Muscle of leg (tissue), 11 donors: ENCODE measurements around the gene HIBADH. TPM values are rescaled to one million over a fixed set of nuclear protein-coding genes. Genes with fewer than 3 reads are reported as not detected.

Source experiments
- DNase-seq: peaks from one replicate; pipeline ENCODE4 v3.0.0; 2013
- H3K27ac ChIP-seq: one replicate; pipeline ENCODE4 v1.5.1; 2013; ENCODE audit warnings: mild to moderate bottlenecking, low read length, control low read depth
- H3K27me3 ChIP-seq: one replicate; pipeline ENCODE4 v1.6.1; 2013; ENCODE audit warnings: low read length; ENCODE audit not compliant: control insufficient read depth, insufficient read depth
- H3K36me3 ChIP-seq: one replicate; pipeline ENCODE4 v1.6.1; 2013; ENCODE audit warnings: low read length; ENCODE audit not compliant: control insufficient read depth, insufficient read depth
- H3K4me1 ChIP-seq: one replicate; pipeline ENCODE4 v1.6.1; 2013; ENCODE audit warnings: low read length; ENCODE audit not compliant: control insufficient read depth, insufficient read depth
- H3K4me3 ChIP-seq: one replicate; pipeline ENCODE4 v1.5.1; 2013; ENCODE audit warnings: low read length, control low read depth
- H3K9me3 ChIP-seq: replicated peaks from 2 replicates; pipeline ENCODE4 v1.6.1; 2013; ENCODE audit warnings: low read depth, low read length; ENCODE audit not compliant: control insufficient read depth
- WGBS: methylation state at CpG from one replicate; pipeline ENCODE4 v1.1.5; 2013; ENCODE audit warnings: missing lambda C conversion rate; ENCODE audit not compliant: insufficient coverage; 5-methylcytosine and 5-hydroxymethylcytosine counted together
- polyA plus RNA-seq, 8 donors: library from polyadenylated mRNA; unstranded; fragments of 120-200 nt; gene quantifications; one replicate each; pipeline versions ENCODE4 v1.2.1 to v1.2.3, GENCODE V29; 2013; ENCODE audit warnings: inconsistent platforms in 1 of 8, low replicate concordance in 1 of 8; ENCODE audit not compliant: insufficient read length in 8 of 8, insufficient read depth in 1 of 8
- total RNA-seq: library from RNA; stranded (reverse); fragments of 120-200 nt; gene quantifications from one replicate; pipeline ENCODE4 v1.2.4, GENCODE V29; 2013

HIBADH gene
- total and polyA plus RNA-seq, 9 donors, result 24.0 to 29.5 (median 24.9) TPM

DNA sequence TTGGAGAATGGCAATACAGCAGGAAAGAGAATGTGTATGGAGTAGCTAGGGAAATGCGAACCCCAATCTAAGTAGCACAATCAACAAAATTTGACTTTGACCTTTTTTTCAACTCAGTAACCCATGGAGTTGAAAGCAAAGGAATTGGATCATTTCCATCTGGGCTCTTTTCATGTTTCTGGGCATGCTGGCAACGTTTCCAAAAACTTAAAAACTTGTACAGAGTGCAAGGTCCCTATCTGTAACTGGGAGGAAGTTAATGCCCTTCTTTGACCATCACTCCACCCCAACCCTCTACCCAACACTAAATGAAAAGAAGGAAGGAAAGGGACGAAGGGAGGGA, 1.3 kb upstream of the HIBADH start:
- no CpG with 5 or more reads among the region's 3 CpGs for WGBS
- H3K9me3 ChIP-seq, result no peaks in the 10 kb centered on the region
- peaks cover 10% of the 10 kb centered on the region for H3K4me1 ChIP-seq
- H3K27me3 ChIP-seq, result no peaks in the 10 kb centered on the region
- no peak overlapping the region for H3K4me3 ChIP-seq
- DNase-seq, result no peak
- no peaks in the 10 kb centered on the region for H3K36me3 ChIP-seq
- peak overlapping the region; percentile 83 for H3K27ac ChIP-seq

DNA sequence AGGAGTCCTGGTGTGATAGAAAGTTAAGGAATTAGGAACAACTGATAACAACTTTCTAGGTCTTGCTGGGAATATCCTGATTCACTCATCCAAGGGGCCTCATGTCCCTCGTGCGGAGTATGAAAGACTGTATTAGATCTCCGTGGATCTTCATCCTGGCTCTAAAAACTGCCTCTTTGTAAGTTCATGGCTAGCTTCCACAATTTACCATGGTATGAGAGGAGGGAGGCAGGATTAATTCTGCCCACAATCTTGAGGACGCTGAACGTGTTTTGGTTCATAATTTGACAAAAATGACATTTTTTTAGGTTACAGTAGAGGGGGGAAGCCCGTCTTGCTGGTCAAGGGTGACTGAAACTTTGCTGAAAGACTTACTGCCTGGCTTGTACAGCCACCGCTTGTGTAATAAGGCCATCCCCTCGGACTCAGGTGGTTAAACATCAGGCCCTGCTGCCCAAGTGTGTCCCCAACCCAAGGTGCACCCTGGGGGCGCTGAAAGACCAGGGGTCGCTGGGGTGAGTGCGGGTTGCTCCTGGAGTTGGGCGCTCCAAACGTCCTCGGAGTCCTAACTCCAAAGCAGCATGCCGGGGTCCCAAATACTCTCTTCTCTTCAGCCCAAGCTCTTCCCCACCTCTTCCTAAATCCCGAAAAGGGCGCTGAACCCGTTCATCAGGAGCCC, 733 bp downstream of the HIBADH start:
- H3K4me3 ChIP-seq, result peak overlapping the region; percentile 97
- WGBS, result 4% methylated on average over 6 of the region's 18 CpGs
- peak; percentile 51 for DNase-seq
- no peaks in the 10 kb centered on the region for H3K9me3 ChIP-seq
- H3K27ac ChIP-seq, result peak overlapping the region; percentile 97
- H3K27me3 ChIP-seq, result no peaks in the 10 kb centered on the region
- no peaks in the 10 kb centered on the region for H3K36me3 ChIP-seq
- peaks cover 10% of the 10 kb centered on the region for H3K4me1 ChIP-seq

- no peak overlapping the region for H3K4me3 ChIP-seq
- H3K27ac ChIP-seq, result no peak overlapping the region
- H3K36me3 ChIP-seq, result no peaks in the 10 kb centered on the region
- H3K4me1 ChIP-seq, result no peaks in the 10 kb centered on the region
- H3K9me3 ChIP-seq, result no peaks in the 10 kb centered on the region
- no peaks in the 10 kb centered on the region for H3K27me3 ChIP-seq
- no CpG with 5 or more reads among the region's 2 CpGs for WGBS
- no peak for DNase-seq
Observed at GRCh38 chr7:27656724-27657123, 6.0 kb downstream of the HIBADH start.

DNA sequence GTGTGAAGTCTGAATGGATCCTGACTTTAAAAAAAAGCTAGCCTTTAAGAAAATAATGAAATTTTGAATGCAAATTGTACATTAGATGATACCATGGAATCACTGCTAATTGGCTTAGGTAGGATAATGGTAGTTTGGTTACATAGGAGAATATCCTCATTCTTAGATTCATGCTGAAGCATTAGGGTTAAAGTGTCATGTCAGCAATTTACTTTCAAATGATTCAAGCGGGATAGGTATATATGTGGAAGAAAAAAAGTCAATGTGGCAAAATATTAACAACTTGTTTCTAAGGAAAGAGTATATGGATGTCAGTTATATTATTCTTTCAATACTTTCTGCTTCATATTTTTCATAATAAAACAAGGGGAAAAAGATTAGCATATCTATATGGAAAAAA, 7.5 kb downstream of the HIBADH start:
- no peaks in the 10 kb centered on the region for H3K27me3 ChIP-seq
- no peak for DNase-seq
- H3K4me3 ChIP-seq, result no peak overlapping the region
- no CpG with 5 or more reads among the region's 1 CpG for WGBS
- H3K27ac ChIP-seq, result no peak overlapping the region
- H3K9me3 ChIP-seq, result no peaks in the 10 kb centered on the region
- no peaks in the 10 kb centered on the region for H3K4me1 ChIP-seq
- no peaks in the 10 kb centered on the region for H3K36me3 ChIP-seq

GRCh38 chr7:27652518-27652917, 10.2 kb downstream of the HIBADH start:
- no peak for DNase-seq
- no peaks in the 10 kb centered on the region for H3K27me3 ChIP-seq
- H3K9me3 ChIP-seq, result no peaks in the 10 kb centered on the region
- H3K27ac ChIP-seq, result no peak overlapping the region
- no peak overlapping the region for H3K4me3 ChIP-seq
- H3K4me1 ChIP-seq, result no peaks in the 10 kb centered on the region
- 80% methylated on average over 1 of the region's 6 CpGs for WGBS
- H3K36me3 ChIP-seq, result no peaks in the 10 kb centered on the region

- no peak for DNase-seq
- Histone ChIP-seq H3K27me3 (no peaks in the 10 kb centered on the region), H3K27ac (no peak overlapping the region)
Observed at GRCh38 chr7:27651702-27652101, 11.0 kb downstream of the HIBADH start.

GRCh38 chr7:27650283-27650682, 12.4 kb downstream of the HIBADH start:
- Histone ChIP-seq H3K9me3 (no peaks in the 10 kb centered on the region), H3K27ac (no peak overlapping the region), H3K4me3 (no peak overlapping the region), H3K27me3 (no peaks in the 10 kb centered on the region), H3K36me3 (no peaks in the 10 kb centered on the region), H3K4me1 (no peaks in the 10 kb centered on the region)
- no peak for DNase-seq
- 100% methylated on average over 2 of the region's 4 CpGs for WGBS

More at GRCh38 chr7:27651702-27652101, 11.0 kb downstream of the HIBADH start:
- Histone ChIP-seq H3K9me3 (no peaks in the 10 kb centered on the region), H3K36me3 (no peaks in the 10 kb centered on the region), H3K4me3 (no peak overlapping the region), H3K4me1 (no peaks in the 10 kb centered on the region)

DNA sequence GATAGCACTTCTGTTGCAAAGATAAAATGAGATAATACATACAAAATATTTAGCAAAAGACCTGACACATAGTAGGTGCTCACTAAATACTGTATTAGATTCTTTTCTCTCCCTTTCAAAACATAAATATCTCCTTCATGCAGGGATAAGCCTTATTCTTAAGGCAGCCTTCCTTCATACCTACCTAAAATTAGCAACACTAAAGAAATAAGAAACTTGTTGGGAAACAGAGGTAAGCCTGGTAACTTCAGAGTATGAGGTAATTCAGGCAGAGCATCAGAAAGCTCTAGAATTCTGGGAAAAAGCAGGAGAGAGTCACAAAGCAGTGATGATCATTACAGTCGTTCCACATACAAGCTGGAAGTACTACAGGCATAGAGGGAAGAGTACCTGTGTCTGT, 15.2 kb downstream of the HIBADH start:
- no peak overlapping the region for H3K27ac ChIP-seq
- no CpG with 5 or more reads among the region's 1 CpG for WGBS
- DNase-seq, result no peak
- H3K27me3 ChIP-seq, result no peaks in the 10 kb centered on the region
- H3K9me3 ChIP-seq, result no peaks in the 10 kb centered on the region
- H3K36me3 ChIP-seq, result no peaks in the 10 kb centered on the region
- no peaks in the 10 kb centered on the region for H3K4me1 ChIP-seq
- H3K4me3 ChIP-seq, result no peak overlapping the region

- Histone ChIP-seq H3K4me3 (no peak overlapping the region), H3K9me3 (no peaks in the 10 kb centered on the region), H3K4me1 (no peaks in the 10 kb centered on the region), H3K27me3 (no peaks in the 10 kb centered on the region), H3K27ac (no peak overlapping the region), H3K36me3 (no peaks in the 10 kb centered on the region)
- no peak for DNase-seq
- 96% methylated on average over 4 of the region's 9 CpGs for WGBS
Observed at GRCh38 chr7:27647046-27647445, 15.6 kb downstream of the HIBADH start.

- no CpG with 5 or more reads among the region's 2 CpGs for WGBS
- Histone ChIP-seq H3K27ac (no peak overlapping the region), H3K4me1 (peaks cover 2% of the 10 kb centered on the region), H3K4me3 (no peak overlapping the region), H3K27me3 (no peaks in the 10 kb centered on the region), H3K9me3 (no peaks in the 10 kb centered on the region), H3K36me3 (peaks cover 2% of the 10 kb centered on the region)
- DNase-seq, result no peak
Observed at GRCh38 chr7:27642271-27642670, 20.4 kb downstream of the HIBADH start.
